ENCODE measurements around the gene CELSR3. TPM values are rescaled to one million over a fixed set of nuclear protein-coding genes. Genes with fewer than 3 reads are reported as not detected.

The CELSR3 gene
- total RNA-seq, 1 donor from 2014 or later: 1.1 TPM

DNA sequence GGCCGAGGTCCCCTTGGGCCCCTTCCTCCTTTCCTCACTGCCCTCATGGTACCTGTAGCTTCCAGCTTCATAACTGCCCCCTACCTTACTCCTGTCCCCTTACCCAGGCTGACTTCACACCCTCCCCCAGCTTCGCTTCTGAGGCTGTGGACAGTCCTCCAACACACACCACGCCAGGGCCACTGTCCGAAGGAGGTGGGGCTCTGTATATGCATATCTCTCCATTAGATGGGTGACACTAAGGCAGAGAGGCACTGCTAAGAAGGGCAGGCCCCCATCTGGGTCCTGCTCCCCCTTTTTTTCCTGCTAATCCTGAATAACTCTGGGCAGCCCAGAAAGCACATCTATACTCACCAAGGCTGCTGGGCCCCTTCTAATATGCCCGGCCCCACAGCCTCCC lies 66.5 kb downstream of the CELSR3 start:
- peaks cover 37% of the 10 kb centered on the region for H3K36me3 ChIP-seq (ENCODE audit: control insufficient read depth, insufficient read depth, low read length)
- FAIRE-seq: no peak
- H3K4me3 ChIP-seq (ENCODE audit: low read depth, low read length): no peak overlapping the region
- no peaks in the 10 kb centered on the region for H3K27me3 ChIP-seq (ENCODE audit: control insufficient read depth, insufficient read depth, low read length)
- TF ChIP-seq, protein P1, sequence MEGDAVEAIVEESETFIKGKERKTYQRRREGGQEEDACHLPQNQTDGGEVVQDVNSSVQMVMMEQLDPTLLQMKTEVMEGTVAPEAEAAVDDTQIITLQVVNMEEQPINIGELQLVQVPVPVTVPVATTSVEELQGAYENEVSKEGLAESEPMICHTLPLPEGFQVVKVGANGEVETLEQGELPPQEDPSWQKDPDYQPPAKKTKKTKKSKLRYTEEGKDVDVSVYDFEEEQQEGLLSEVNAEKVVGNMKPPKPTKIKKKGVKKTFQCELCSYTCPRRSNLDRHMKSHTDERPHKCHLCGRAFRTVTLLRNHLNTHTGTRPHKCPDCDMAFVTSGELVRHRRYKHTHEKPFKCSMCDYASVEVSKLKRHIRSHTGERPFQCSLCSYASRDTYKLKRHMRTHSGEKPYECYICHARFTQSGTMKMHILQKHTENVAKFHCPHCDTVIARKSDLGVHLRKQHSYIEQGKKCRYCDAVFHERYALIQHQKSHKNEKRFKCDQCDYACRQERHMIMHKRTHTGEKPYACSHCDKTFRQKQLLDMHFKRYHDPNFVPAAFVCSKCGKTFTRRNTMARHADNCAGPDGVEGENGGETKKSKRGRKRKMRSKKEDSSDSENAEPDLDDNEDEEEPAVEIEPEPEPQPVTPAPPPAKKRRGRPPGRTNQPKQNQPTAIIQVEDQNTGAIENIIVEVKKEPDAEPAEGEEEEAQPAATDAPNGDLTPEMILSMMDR (IDR thresholded peaks at IDR 0.05; ENCODE audit: insufficient read depth, low read length, severe bottlenecking): no peak
- no peak for DNase-seq (ENCODE audit: low read depth)

DNA sequence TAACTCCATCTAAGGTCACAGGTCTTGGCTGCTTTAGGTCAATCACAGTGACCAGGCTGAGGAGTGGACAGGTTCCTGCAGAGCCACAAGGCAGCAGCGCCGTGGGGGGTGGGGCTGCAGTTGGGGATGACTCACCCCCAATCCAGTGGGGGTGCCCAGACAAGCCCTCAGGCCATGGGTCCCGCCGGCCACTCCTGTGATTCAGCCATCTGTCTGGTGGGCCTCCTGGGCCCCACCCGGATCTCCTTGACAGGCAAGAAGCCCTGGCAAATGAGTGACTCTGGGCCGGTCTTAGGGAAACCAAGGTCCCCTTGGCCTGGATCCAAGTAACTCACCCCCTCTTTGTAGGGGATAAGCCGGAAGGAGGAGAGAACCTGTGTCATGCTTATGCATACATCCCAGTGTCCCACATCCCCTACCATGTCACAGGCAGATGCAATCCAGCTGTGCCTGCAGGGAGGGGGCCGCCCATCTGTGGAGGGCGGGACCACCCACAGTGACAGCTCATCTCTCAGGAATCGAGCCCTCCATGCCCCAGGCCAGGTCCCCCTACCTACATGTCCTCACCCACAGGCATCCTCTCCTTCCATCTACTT lies 67.1 kb downstream of the CELSR3 start:
- DNase-seq (ENCODE audit: low read depth) (peak; percentile 95), FAIRE-seq (peak; percentile 84)
- TF ChIP-seq, protein P1 (IDR thresholded peaks at IDR 0.05; ENCODE audit: insufficient read depth, low read length, severe bottlenecking): no peak
- Histone ChIP-seq H3K27me3 (ENCODE audit: control insufficient read depth, insufficient read depth, low read length) (no peaks in the 10 kb centered on the region), H3K36me3 (ENCODE audit: control insufficient read depth, insufficient read depth, low read length) (peaks cover 37% of the 10 kb centered on the region), H3K4me3 (ENCODE audit: low read depth, low read length) (peak overlapping the region; percentile 50)

DNA sequence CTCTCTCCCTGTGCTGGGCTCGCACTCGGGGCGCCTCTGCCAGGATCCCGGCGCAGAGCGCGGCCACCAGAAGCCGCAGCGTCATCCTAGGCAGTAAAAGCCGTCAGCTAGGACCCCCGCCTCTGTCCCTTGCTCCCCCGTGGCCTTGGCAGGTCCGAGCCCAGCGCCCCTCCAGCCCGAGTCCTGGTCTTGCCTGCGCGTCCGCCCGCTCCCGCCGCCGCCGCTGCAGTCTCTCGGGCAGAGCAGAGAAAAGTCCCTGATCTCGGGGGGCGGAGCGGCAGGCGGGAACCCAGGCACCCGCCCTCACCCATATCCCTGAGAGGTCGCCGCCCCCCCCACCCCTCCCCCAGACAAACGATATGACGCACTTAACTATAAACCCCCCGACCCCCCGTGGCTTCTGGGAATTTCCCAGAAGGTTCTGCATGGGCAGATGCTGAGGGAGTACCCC lies 67.6 kb downstream of the CELSR3 start, which contains the start of gene COL7A1:
Gene COL7A1 (minus strand): TSS at position 255 of the 451 bp plus-strand sequence. CDS start 170 bp downstream, at position 85.
- Histone ChIP-seq H3K36me3 (ENCODE audit: control insufficient read depth, insufficient read depth, low read length) (peaks cover 39% of the 10 kb centered on the region), H3K27me3 (ENCODE audit: control insufficient read depth, insufficient read depth, low read length) (no peaks in the 10 kb centered on the region), H3K4me3 (ENCODE audit: low read depth, low read length) (peak within 1 kb of the TSS; percentile 50)
- FAIRE-seq (no peak), DNase-seq (ENCODE audit: low read depth) (no peak)
- TF ChIP-seq, protein P1 (IDR thresholded peaks at IDR 0.05; ENCODE audit: insufficient read depth, low read length, severe bottlenecking): no peak

DNA sequence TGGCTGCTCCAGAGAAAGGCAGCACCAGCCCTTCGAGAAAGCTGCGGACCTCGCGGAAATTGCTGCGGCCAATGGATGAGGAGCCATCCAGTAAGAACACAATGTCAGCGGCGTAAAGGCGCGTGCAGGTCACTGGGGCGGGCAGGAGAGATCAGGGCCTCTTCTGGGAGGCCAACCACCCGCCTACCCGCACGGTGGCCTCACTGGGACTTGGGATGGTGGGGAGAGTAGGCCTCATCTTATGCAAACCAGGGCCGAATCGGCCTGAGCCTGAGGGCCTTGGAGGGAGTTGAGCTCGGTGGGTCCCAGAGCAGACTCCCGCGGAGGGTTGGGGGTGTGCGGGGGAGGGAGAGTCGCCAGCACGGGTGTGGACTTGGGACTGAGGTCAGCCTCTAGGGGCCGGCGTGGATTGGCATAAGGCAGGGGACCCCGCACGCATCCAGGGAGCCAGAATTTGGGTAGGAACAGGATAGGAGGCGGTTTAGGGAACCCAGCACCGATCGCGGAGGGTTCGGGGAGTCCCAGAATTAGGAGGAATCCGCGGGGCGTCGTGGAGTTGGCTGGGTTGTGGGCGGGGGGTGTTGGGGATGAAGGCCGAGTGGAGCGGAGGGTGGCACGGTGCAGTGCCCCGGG lies 68.2 kb downstream of the CELSR3 start:
- DNase-seq (ENCODE audit: low read depth): no peak
- no peak for FAIRE-seq
- Histone ChIP-seq H3K4me3 (ENCODE audit: low read depth, low read length) (peak overlapping the region; percentile 50), H3K36me3 (ENCODE audit: control insufficient read depth, insufficient read depth, low read length) (peaks cover 43% of the 10 kb centered on the region), H3K27me3 (ENCODE audit: control insufficient read depth, insufficient read depth, low read length) (no peaks in the 10 kb centered on the region)
- TF ChIP-seq, protein P1 (IDR thresholded peaks at IDR 0.05; ENCODE audit: insufficient read depth, low read length, severe bottlenecking): no peak

DNA sequence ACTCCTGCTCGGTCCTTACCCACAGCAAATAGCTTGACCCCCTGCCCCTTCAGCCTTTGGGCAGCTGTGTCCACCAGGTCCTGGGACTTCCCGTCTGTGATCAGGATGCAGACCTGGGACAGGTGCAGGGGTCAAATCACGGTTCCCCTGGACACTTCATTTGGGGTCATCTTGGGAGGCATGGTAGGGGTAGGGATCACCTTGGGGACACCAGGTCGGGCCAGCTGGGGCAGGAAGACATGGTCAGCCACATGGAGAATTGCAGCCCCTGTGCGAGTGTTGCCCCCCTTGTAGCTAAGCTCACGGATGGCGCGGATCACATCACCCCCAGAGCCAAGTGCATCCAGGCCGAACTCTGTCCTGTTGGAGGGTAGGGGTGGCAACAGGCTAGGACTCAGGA lies 69.3 kb downstream of the CELSR3 start:
- no peaks in the 10 kb centered on the region for H3K27me3 ChIP-seq (ENCODE audit: control insufficient read depth, insufficient read depth, low read length)
- H3K4me3 ChIP-seq (ENCODE audit: low read depth, low read length): peak overlapping the region; percentile 50
- TF ChIP-seq, protein P1 (IDR thresholded peaks at IDR 0.05; ENCODE audit: insufficient read depth, low read length, severe bottlenecking): no peak
- FAIRE-seq: no peak
- peaks cover 51% of the 10 kb centered on the region for H3K36me3 ChIP-seq (ENCODE audit: control insufficient read depth, insufficient read depth, low read length)
- no peak for DNase-seq (ENCODE audit: low read depth)

Data from bronchial epithelial cell (primary cell).